ENCODE measurements around the gene ARID1A. TPM values are rescaled to one million over a fixed set of nuclear protein-coding genes. Genes with fewer than 3 reads are reported as not detected.

The ARID1A gene
- total and polyA plus RNA-seq, 9 of the 15 experiments (the other 6 are each of a cell fraction or from before 2014, with no cell fraction given), result 8.3 to 88.3 (median 22.5) TPM

- TF ChIP-seq WHSC1 (IDR thresholded peaks at IDR 0.05; ENCODE audit: low read length), result no peak
- TF ChIP-seq ZNF436 (CRISPR knock-in tag; IDR thresholded peaks at IDR 0.05), result no peak
- TF ChIP-seq ZNF277 (CRISPR knock-in tag; IDR thresholded peaks at IDR 0.05; ENCODE audit: borderline replicate concordance), result no peak
- no peak for TF ChIP-seq ERF (CRISPR knock-in tag; IDR thresholded peaks at IDR 0.05)
- TF ChIP-seq ATF4 (CRISPR knock-in tag; IDR thresholded peaks at IDR 0.05), result peak; percentile 82
- peak; percentile 70; the same call in 1 of the 2 replicates for TF ChIP-seq RNF2 (IDR thresholded peaks at IDR 0.05)
- 0 out of 2 replicates have a peak, but pooled peaks have one; percentile 19 for TF ChIP-seq MYC (IDR thresholded peaks at IDR 0.05; ENCODE audit: low read depth, low read length)
- no peak for TF ChIP-seq MYC (CRISPR knock-in tag; IDR thresholded peaks at IDR 0.05; ENCODE audit: borderline replicate concordance, low read depth)
- TF ChIP-seq PML (IDR thresholded peaks at IDR 0.05; ENCODE audit: low read length), result peak; percentile 67; the same call in 1 of the 2 replicates
- TF ChIP-seq MXD1 (CRISPR knock-in tag; IDR thresholded peaks at IDR 0.05; ENCODE audit: borderline replicate concordance, poor library complexity, severe bottlenecking), result no peak
- peak; percentile 50 for TF ChIP-seq HDAC3 (IDR thresholded peaks at IDR 0.05; ENCODE audit: borderline replicate concordance, partially characterized antibody)
- TF ChIP-seq MLLT1 (IDR thresholded peaks at IDR 0.05), result peak; percentile 70 to 86
- peak; percentile 70 to 89 for TF ChIP-seq AFF1 (IDR thresholded peaks at IDR 0.05; ENCODE audit: low read depth in 1 of 2, partially characterized antibody in 2 of 2)
- TF ChIP-seq POLR2B (IDR thresholded peaks at IDR 0.05; ENCODE audit: low read depth, partially characterized antibody), result peak; percentile 86
- no peak for TF ChIP-seq MBD1 (CRISPR knock-in tag; IDR thresholded peaks at IDR 0.05)
- no peak for TF ChIP-seq HNRNPUL1 (IDR thresholded peaks at IDR 0.05; ENCODE audit: low read length)
Measured at GRCh38 chr1:26697978-26698849, 2.4 kb downstream of the ARID1A start (continued).

All from K562 (cell line).